Transverse colon (tissue), 4 donors: ENCODE results near the gene STK32A.

Source experiments
- CTCF ChIP-seq, 5 experiments: fragments of 200-600 bp in 3 of 5; fragments of 450-650 bp in 2 of 5; sonication (generic) in 3 of 5; IDR thresholded peaks; 1 replicate in 2 of 5; 2 replicates in 3 of 5; pipeline ENCODE4 v1.5.1; 2016 to 2017; ENCODE audit warnings: antibody characterized with exemption in 5 of 5, inconsistent platforms in 3 of 5, mild to moderate bottlenecking in 2 of 5, moderate library complexity in 1 of 5
- POLR2A ChIP-seq: fragments of 450-650 bp; IDR thresholded peaks from one replicate; pipeline ENCODE4 v1.6.1; 2016; ENCODE audit warnings: antibody characterized with exemption, mild to moderate bottlenecking, moderate library complexity
- POLR2AphosphoS5 ChIP-seq, 3 donors: sonication (generic); formaldehyde crosslinking; IDR thresholded peaks; one replicate each; pipeline ENCODE4 v1.6.1; 2016; ENCODE audit warnings: antibody characterized with exemption in 3 of 3

DNA sequence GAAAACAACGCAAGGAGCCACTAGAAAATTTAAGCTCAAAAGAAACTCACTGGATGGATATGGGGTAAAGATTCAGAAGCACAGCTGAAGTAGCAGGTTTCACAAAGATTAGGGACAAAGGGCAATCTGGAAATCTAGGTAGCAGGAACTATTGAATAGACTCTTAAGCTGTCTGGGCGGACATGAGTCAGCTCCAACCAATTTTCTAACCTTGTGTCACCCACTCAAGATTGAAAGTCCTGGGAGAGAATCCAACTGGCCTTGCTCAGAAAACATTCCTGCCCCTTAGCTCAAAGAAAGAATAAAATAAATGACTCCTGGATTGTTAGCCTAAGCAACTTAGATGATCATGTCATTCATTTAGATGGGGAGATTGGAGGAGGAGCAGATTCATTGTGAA, 69.2 kb downstream of the STK32A start:
- TF ChIP-seq CTCF (IDR thresholded peaks at IDR 0.05) (no peak), POLR2AphosphoS5 (IDR thresholded peaks at IDR 0.05) (no peak), POLR2A (no peak)
